GM23338 (cell line): ENCODE results near the gene MPRIP. TPM values are rescaled to one million over a fixed set of nuclear protein-coding genes. Genes with fewer than 3 reads are reported as not detected.

ENCODE experiments used
- ATAC-seq: fragments of 200-7000 bp; cut with Tn5 transposase; 3 replicates; pipeline ENCODE4 v1.9.1; 2020
- DNase-seq: peaks from one replicate; pipeline ENCODE4 v3.0.0-alpha.2; 2015; ENCODE audit warnings: low spot score
- H2AFZ ChIP-seq: fragments of 200-600 bp; sonication (generic); 2 replicates; pipeline ENCODE4 v1.8.0; 2016; ENCODE audit warnings: antibody characterized with exemption, mild to moderate bottlenecking, moderate library complexity
- H3F3A ChIP-seq: fragments of 200-600 bp; sonication (generic); replicated peaks from 2 replicates; pipeline ENCODE4 v1.8.0; 2017; ENCODE audit warnings: antibody characterized with exemption, mixed run types, low read depth
- H3K27ac ChIP-seq: fragments of 200-600 bp; sonication (generic); 2 replicates; pipeline ENCODE4 v1.6.1; 2016; ENCODE audit warnings: low read depth
- H3K27me3 ChIP-seq: fragments of 200-600 bp; sonication (generic); 2 replicates; pipeline ENCODE4 v1.8.0; 2016; ENCODE audit warnings: mild to moderate bottlenecking, mixed run types, moderate library complexity; ENCODE audit not compliant: insufficient read depth
- H3K36me3 ChIP-seq: fragments of 200-600 bp; sonication (generic); 2 replicates; pipeline ENCODE4 v1.8.0; 2016; ENCODE audit warnings: mild to moderate bottlenecking; ENCODE audit not compliant: insufficient read depth
- H3K4me1 ChIP-seq: fragments of 200-600 bp; sonication (generic); 2 replicates; pipeline ENCODE4 v1.8.0; 2016; ENCODE audit warnings: mild to moderate bottlenecking, moderate library complexity; ENCODE audit not compliant: insufficient read depth
- H3K4me2 ChIP-seq: fragments of 200-600 bp; sonication (generic); 2 replicates; pipeline ENCODE4 v1.7.1; 2017; ENCODE audit warnings: mixed run types
- H3K4me3 ChIP-seq: fragments of 200-600 bp; sonication (generic); 2 replicates; pipeline ENCODE4 v1.6.1; 2016; ENCODE audit warnings: mixed run types
- H3K79me2 ChIP-seq: fragments of 200-600 bp; sonication (generic); replicated peaks from 2 replicates; pipeline ENCODE4 v1.8.0; 2017; ENCODE audit warnings: mild to moderate bottlenecking; ENCODE audit not compliant: insufficient read depth
- H3K9me2 ChIP-seq: fragments of 200-600 bp; sonication (generic); 2 replicates; pipeline ENCODE4 v1.8.0; 2017; ENCODE audit not compliant: insufficient read depth
- H4K20me1 ChIP-seq: fragments of 200-600 bp; sonication (generic); replicated peaks from 2 replicates; pipeline ENCODE4 v1.8.0; 2017; ENCODE audit warnings: mild to moderate bottlenecking; ENCODE audit not compliant: insufficient read depth
- H3K27ac Mint-ChIP-seq: 2 replicates; pipeline ENCODE4 v1.8.0; 2020; ENCODE audit warnings: inconsistent platforms, mild to moderate bottlenecking, moderate library complexity, mixed read lengths
- H3K27me3 Mint-ChIP-seq: 3 replicates; pipeline ENCODE4 v1.8.0; 2022; ENCODE audit warnings: low read depth, mild to moderate bottlenecking, moderate library complexity, mixed read lengths, inconsistent platforms; ENCODE audit not compliant: insufficient read depth, poor library complexity
- H3K36me3 Mint-ChIP-seq: 3 replicates; pipeline ENCODE4 v1.8.0; 2021; ENCODE audit warnings: low read depth, mild to moderate bottlenecking, inconsistent platforms, moderate library complexity, mixed read lengths
- H3K4me1 Mint-ChIP-seq: 3 replicates; pipeline ENCODE4 v1.8.0; 2020; ENCODE audit warnings: mild to moderate bottlenecking, inconsistent platforms, mixed read lengths
- H3K4me3 Mint-ChIP-seq: 3 replicates; pipeline ENCODE4 v1.8.0; 2021; ENCODE audit warnings: moderate library complexity, mild to moderate bottlenecking, inconsistent platforms, mixed read lengths
- H3K9me3 Mint-ChIP-seq: 3 replicates; pipeline ENCODE4 v1.8.0; 2020; ENCODE audit warnings: moderate library complexity, mild to moderate bottlenecking, inconsistent platforms, mixed read lengths
- CREB1 ChIP-seq: fragments of 250-450 bp; sonication (Bioruptor Pico); IDR thresholded peaks from 2 replicates; pipeline ENCODE4 v1.5.0; 2020; ENCODE audit warnings: low read depth, mild to moderate bottlenecking, moderate library complexity
- CTCF ChIP-seq, 2 experiments: fragments of 200-600 bp in 1 of 2; sonication (generic) in 1 of 2; conservative IDR thresholded peaks; 2 replicates each; pipeline versions ENCODE4 v1.5.1 to v1.6.1; 2016 to 2017; ENCODE audit warnings: antibody characterized with exemption in 2 of 2, low read depth in 2 of 2, mild to moderate bottlenecking in 2 of 2, moderate library complexity in 1 of 2
- ETS1 ChIP-seq: IDR thresholded peaks from 2 replicates; pipeline ENCODE4 v1.6.1; 2016; ENCODE audit warnings: antibody characterized with exemption
- EZH2 ChIP-seq: fragments of 200-600 bp; sonication (generic); IDR thresholded peaks from one replicate; pipeline ENCODE4 v1.8.0; 2017; ENCODE audit warnings: antibody characterized with exemption, mild to moderate bottlenecking, low read depth; ENCODE audit not compliant: unreplicated experiment
- EZH2phosphoT487 ChIP-seq: fragments of 200-600 bp; sonication (generic); IDR thresholded peaks from one replicate; pipeline ENCODE4 v1.8.1; 2018; ENCODE audit warnings: antibody characterized with exemption; ENCODE audit not compliant: unreplicated experiment
- JUNB ChIP-seq: IDR thresholded peaks from one replicate; pipeline ENCODE4 v1.6.1; 2016; ENCODE audit warnings: antibody characterized with exemption; ENCODE audit not compliant: unreplicated experiment
- NANOG ChIP-seq: IDR thresholded peaks from 2 replicates; pipeline ENCODE4 v1.6.1; 2016; ENCODE audit warnings: antibody characterized with exemption, borderline replicate concordance
- POLR2AphosphoS5 ChIP-seq: IDR thresholded peaks from 2 replicates; pipeline ENCODE4 v1.6.1; 2016; ENCODE audit warnings: antibody characterized with exemption, low read depth
- STAT1 ChIP-seq: IDR thresholded peaks from one replicate; pipeline ENCODE4 v1.6.1; 2016; ENCODE audit warnings: antibody characterized with exemption; ENCODE audit not compliant: unreplicated experiment
- ZNF114 ChIP-seq: fragments of 250-450 bp; sonication (Bioruptor Pico); IDR thresholded peaks from 2 replicates; pipeline ENCODE4 v1.5.0; 2020; ENCODE audit warnings: mild to moderate bottlenecking, moderate library complexity
- ZNF331 ChIP-seq: fragments of 250-450 bp; sonication (Bioruptor Pico); IDR thresholded peaks from 2 replicates; pipeline ENCODE4 v1.5.0; 2020; ENCODE audit warnings: low read depth, mild to moderate bottlenecking, moderate library complexity
- ZNF462 ChIP-seq: fragments of 250-450 bp; sonication (Bioruptor Pico); IDR thresholded peaks from 2 replicates; pipeline ENCODE4 v1.5.0; 2020; ENCODE audit warnings: mild to moderate bottlenecking, moderate library complexity
- polyA plus RNA-seq: library from polyadenylated mRNA; unstranded; fragments of >200 nt; fragmentation: Nextera tagmentation; extraction: Ambion mirVana; gene quantifications from 2 replicates; pipeline ENCODE4 v1.2.1, GENCODE V29; 2016
- total RNA-seq: library from RNA; depleted of rRNA; stranded (reverse); fragments of >200 nt; shearing (Covaris generic); gene quantifications from 2 replicates; pipeline ENCODE4 v1.2.3, GENCODE V29; 2014
- TF ChIP-seq, protein P1 (sequence below): IDR thresholded peaks from one replicate; pipeline ENCODE4 v1.6.1; 2018; ENCODE audit warnings: antibody characterized with exemption; ENCODE audit not compliant: unreplicated experiment

Gene MPRIP
- total and polyA plus RNA-seq, 2 experiments from 2014 or later = 39.3 to 113 TPM

- Histone ChIP-seq H3K36me3 (no peaks in the 10 kb centered on the region; the same call in 1 of the 2 replicates), H2AFZ (no peak overlapping the region), H3K4me1 (no peaks in the 10 kb centered on the region), H3K4me3 (no peak overlapping the region), H3K79me2 (no peaks in the 10 kb centered on the region), H3K9me2 (no peaks in the 10 kb centered on the region), H3K4me2 (no peak overlapping the region), H3K27ac (no peak overlapping the region), H3F3A (no peaks in the 10 kb centered on the region), H4K20me1 (no peaks in the 10 kb centered on the region; the same call in 1 of the 2 replicates), H3K27me3 (no peaks in the 10 kb centered on the region)
- peaks cover 11% of the 10 kb centered on the region for H3K4me1 Mint-ChIP-seq
- H3K27me3 Mint-ChIP-seq = peaks cover 12% of the 10 kb centered on the region
- TF ChIP-seq EZH2 = no peak
- TF ChIP-seq ZNF331 (CRISPR knock-in tag) = no peak
- no peak for TF ChIP-seq ETS1
- TF ChIP-seq NANOG = no peak
- no peak for TF ChIP-seq CTCF (conservative IDR thresholded peaks at IDR 0.05; ENCODE audit: low read depth in 2 of 2)
- TF ChIP-seq CREB1 (CRISPR knock-in tag) = no peak
- no peak for TF ChIP-seq ZNF462 (CRISPR knock-in tag)
- no peak for TF ChIP-seq ZNF114 (CRISPR knock-in tag)
- TF ChIP-seq STAT1 = no peak
- TF ChIP-seq, protein P1, sequence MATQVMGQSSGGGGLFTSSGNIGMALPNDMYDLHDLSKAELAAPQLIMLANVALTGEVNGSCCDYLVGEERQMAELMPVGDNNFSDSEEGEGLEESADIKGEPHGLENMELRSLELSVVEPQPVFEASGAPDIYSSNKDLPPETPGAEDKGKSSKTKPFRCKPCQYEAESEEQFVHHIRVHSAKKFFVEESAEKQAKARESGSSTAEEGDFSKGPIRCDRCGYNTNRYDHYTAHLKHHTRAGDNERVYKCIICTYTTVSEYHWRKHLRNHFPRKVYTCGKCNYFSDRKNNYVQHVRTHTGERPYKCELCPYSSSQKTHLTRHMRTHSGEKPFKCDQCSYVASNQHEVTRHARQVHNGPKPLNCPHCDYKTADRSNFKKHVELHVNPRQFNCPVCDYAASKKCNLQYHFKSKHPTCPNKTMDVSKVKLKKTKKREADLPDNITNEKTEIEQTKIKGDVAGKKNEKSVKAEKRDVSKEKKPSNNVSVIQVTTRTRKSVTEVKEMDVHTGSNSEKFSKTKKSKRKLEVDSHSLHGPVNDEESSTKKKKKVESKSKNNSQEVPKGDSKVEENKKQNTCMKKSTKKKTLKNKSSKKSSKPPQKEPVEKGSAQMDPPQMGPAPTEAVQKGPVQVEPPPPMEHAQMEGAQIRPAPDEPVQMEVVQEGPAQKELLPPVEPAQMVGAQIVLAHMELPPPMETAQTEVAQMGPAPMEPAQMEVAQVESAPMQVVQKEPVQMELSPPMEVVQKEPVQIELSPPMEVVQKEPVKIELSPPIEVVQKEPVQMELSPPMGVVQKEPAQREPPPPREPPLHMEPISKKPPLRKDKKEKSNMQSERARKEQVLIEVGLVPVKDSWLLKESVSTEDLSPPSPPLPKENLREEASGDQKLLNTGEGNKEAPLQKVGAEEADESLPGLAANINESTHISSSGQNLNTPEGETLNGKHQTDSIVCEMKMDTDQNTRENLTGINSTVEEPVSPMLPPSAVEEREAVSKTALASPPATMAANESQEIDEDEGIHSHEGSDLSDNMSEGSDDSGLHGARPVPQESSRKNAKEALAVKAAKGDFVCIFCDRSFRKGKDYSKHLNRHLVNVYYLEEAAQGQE = no peak
- TF ChIP-seq POLR2AphosphoS5 = no peak
- no peak for TF ChIP-seq EZH2phosphoT487
- no peak for TF ChIP-seq JUNB
- DNase-seq = no peak
- no peaks in the 10 kb centered on the region for H3K9me3 Mint-ChIP-seq
- ATAC-seq = no peak
- peak overlapping the region; percentile 65; the same call in 1 of the 2 replicates for H3K27ac Mint-ChIP-seq
- no peak overlapping the region for H3K4me3 Mint-ChIP-seq
- peaks cover 27% of the 10 kb centered on the region; the same call in 2 of the 3 replicates for H3K36me3 Mint-ChIP-seq
Observed at GRCh38 chr17:17171186-17171585, 128.9 kb downstream of the MPRIP start.
